Progenitor cell of endocrine pancreas (in vitro differentiated cells): ENCODE results near the gene KEAP1. TPM values are rescaled to one million over a fixed set of nuclear protein-coding genes. Genes with fewer than 3 reads are reported as not detected.

Source experiments
- DNase-seq: peaks from one replicate; pipeline ENCODE4 v3.0.0; 2021; ENCODE audit warnings: low spot score; ENCODE audit not compliant: unreplicated experiment
- H3K27ac Mint-ChIP-seq: 2 replicates; pipeline ENCODE4 v1.8.0; 2021; ENCODE audit warnings: mild to moderate bottlenecking, moderate library complexity, mixed read lengths
- H3K27me3 Mint-ChIP-seq: 2 replicates; pipeline ENCODE4 v1.8.0; 2021; ENCODE audit warnings: mixed read lengths
- H3K36me3 Mint-ChIP-seq: 2 replicates; pipeline ENCODE4 v1.8.0; 2022; ENCODE audit warnings: mixed read lengths; ENCODE audit not compliant: insufficient read depth
- H3K4me1 Mint-ChIP-seq: 2 replicates; pipeline ENCODE4 v1.8.0; 2021; ENCODE audit warnings: low read depth, mixed read lengths
- H3K4me3 Mint-ChIP-seq: 2 replicates; pipeline ENCODE4 v1.8.0; 2021; ENCODE audit warnings: low read depth, mild to moderate bottlenecking, moderate library complexity, mixed read lengths
- H3K9me3 Mint-ChIP-seq: 2 replicates; pipeline ENCODE4 v1.8.0; 2021; ENCODE audit warnings: low read depth, mixed read lengths
- CTCF ChIP-seq: fragments of 200-600 bp; sonication (generic); IDR thresholded peaks from one replicate; pipeline ENCODE4 v1.5.0; 2021; ENCODE audit warnings: antibody characterized with exemption, mild to moderate bottlenecking; ENCODE audit not compliant: unreplicated experiment
- total RNA-seq: library from RNA; stranded (reverse); gene quantifications from 2 replicates; pipeline ENCODE4 v1.2.1, GENCODE V29; 2021

Gene KEAP1
- total RNA-seq, 1 donor from 2014 or later, result 76.6 TPM

- DNase-seq, result peak; percentile 90
- H3K36me3 Mint-ChIP-seq, result peaks cover 3% of the 10 kb centered on the region
- H3K27ac Mint-ChIP-seq, result peak overlapping the region; percentile 93
- H3K27me3 Mint-ChIP-seq, result no peaks in the 10 kb centered on the region
- peaks cover 5% of the 10 kb centered on the region for H3K4me1 Mint-ChIP-seq
- peak; percentile 28 for TF ChIP-seq CTCF
- peak overlapping the region; percentile 84 for H3K4me3 Mint-ChIP-seq
- H3K9me3 Mint-ChIP-seq, result no peaks in the 10 kb centered on the region
Observed at GRCh38 chr19:10502524-10503001, 593 bp downstream of the KEAP1 start.

- H3K9me3 Mint-ChIP-seq, result no peaks in the 10 kb centered on the region
- H3K4me1 Mint-ChIP-seq, result peaks cover 5% of the 10 kb centered on the region
- H3K27ac Mint-ChIP-seq, result peak overlapping the region; percentile 93
- peak overlapping the region; percentile 83 for H3K4me3 Mint-ChIP-seq
- DNase-seq, result peak; percentile 17
- TF ChIP-seq CTCF, result no peak
- H3K36me3 Mint-ChIP-seq, result peaks cover 7% of the 10 kb centered on the region
- no peaks in the 10 kb centered on the region for H3K27me3 Mint-ChIP-seq
Observed at GRCh38 chr19:10501971-10502523, 1.1 kb downstream of the KEAP1 start.

- Mint-ChIP-seq H3K36me3 (peaks cover 10% of the 10 kb centered on the region), H3K9me3 (no peaks in the 10 kb centered on the region), H3K27me3 (no peaks in the 10 kb centered on the region), H3K4me1 (peaks cover 5% of the 10 kb centered on the region), H3K4me3 (peak overlapping the region; percentile 46), H3K27ac (no peak overlapping the region)
- no peak for TF ChIP-seq CTCF
- no peak for DNase-seq
Observed at GRCh38 chr19:10500247-10500592, 2.9 kb downstream of the KEAP1 start.

GRCh38 chr19:10499550-10500246 lies 3.5 kb downstream of the KEAP1 start:
- TF ChIP-seq CTCF, result no peak
- H3K4me1 Mint-ChIP-seq, result peaks cover 5% of the 10 kb centered on the region
- peak overlapping the region; percentile 46 for H3K4me3 Mint-ChIP-seq
- no peaks in the 10 kb centered on the region for H3K27me3 Mint-ChIP-seq
- H3K36me3 Mint-ChIP-seq, result peaks cover 10% of the 10 kb centered on the region
- no peaks in the 10 kb centered on the region for H3K9me3 Mint-ChIP-seq
- no peak overlapping the region for H3K27ac Mint-ChIP-seq
- DNase-seq, result no peak

GRCh38 chr19:10497371-10497770 lies 5.8 kb downstream of the KEAP1 start:
- Mint-ChIP-seq H3K27ac (no peak overlapping the region), H3K27me3 (no peaks in the 10 kb centered on the region), H3K4me1 (peaks cover 5% of the 10 kb centered on the region), H3K4me3 (no peak overlapping the region), H3K9me3 (no peaks in the 10 kb centered on the region), H3K36me3 (peaks cover 15% of the 10 kb centered on the region)
- no peak for TF ChIP-seq CTCF
- no peak for DNase-seq
